K562 (cell line): ENCODE results near the gene NRM. TPM values are rescaled to one million over a fixed set of nuclear protein-coding genes. Genes with fewer than 3 reads are reported as not detected.

Experiments
- ASH1L ChIP-seq: fragments of 450-650 bp; IDR thresholded peaks from 2 replicates; pipeline ENCODE4 v1.6.1; 2018; ENCODE audit warnings: borderline replicate concordance, mild to moderate bottlenecking, low read depth; ENCODE audit not compliant: partially characterized antibody
- CHD4 ChIP-seq: fragments of 200-600 bp; sonication (generic); IDR thresholded peaks from 3 replicates; pipeline ENCODE4 v1.6.1; 2012; ENCODE audit warnings: low read depth, mild to moderate bottlenecking, mixed read lengths, low read length, inconsistent platforms; ENCODE audit not compliant: insufficient read depth, insufficient replicate concordance, poor library complexity, severe bottlenecking
- ELF4 ChIP-seq: fragments of 450-650 bp; formaldehyde crosslinking; IDR thresholded peaks from 2 replicates; pipeline ENCODE4 v1.4.0; 2022; ENCODE audit warnings: missing genetic modification characterization
- EWSR1 ChIP-seq: fragments of 450-650 bp; IDR thresholded peaks from 2 replicates; pipeline ENCODE4 v1.6.1; 2018; ENCODE audit warnings: borderline replicate concordance, mild to moderate bottlenecking, low read depth, moderate library complexity; ENCODE audit not compliant: partially characterized antibody
- HDAC3 ChIP-seq: fragments of 450-650 bp; IDR thresholded peaks from 2 replicates; pipeline ENCODE4 v1.6.1; 2018; ENCODE audit warnings: borderline replicate concordance, mild to moderate bottlenecking, moderate library complexity; ENCODE audit not compliant: partially characterized antibody
- KDM5B ChIP-seq: fragments of 200-600 bp; sonication (generic); IDR thresholded peaks from 2 replicates; pipeline ENCODE4 v1.6.1; 2012; ENCODE audit warnings: low read depth, mild to moderate bottlenecking, moderate library complexity, low read length, control low read depth, inconsistent platforms; ENCODE audit not compliant: insufficient replicate concordance
- L3MBTL2 ChIP-seq: fragments of 450-650 bp; IDR thresholded peaks from 2 replicates; pipeline ENCODE4 v1.6.1; 2016; ENCODE audit warnings: mild to moderate bottlenecking, moderate library complexity
- MECOM ChIP-seq: fragments of 250-450 bp; sonication (Bioruptor Pico); IDR thresholded peaks from 2 replicates; pipeline ENCODE4 v1.8.0; 2022; ENCODE audit warnings: inconsistent platforms
- RB1 ChIP-seq: fragments of 450-650 bp; IDR thresholded peaks from 2 replicates; pipeline ENCODE4 v1.6.1; 2017; ENCODE audit warnings: low read depth, mild to moderate bottlenecking
- TCF3 ChIP-seq: sonication (generic); formaldehyde crosslinking; IDR thresholded peaks from 2 replicates; pipeline ENCODE4 v1.4.0; 2020; ENCODE audit warnings: mild to moderate bottlenecking, missing genetic modification reagents
- YY1 ChIP-seq, 3 experiments: IDR thresholded peaks; 2 replicates each; pipeline ENCODE4 v1.6.1; 2011; ENCODE audit warnings: low read length in 2 of 3, mild to moderate bottlenecking in 2 of 3, moderate library complexity in 2 of 3, borderline replicate concordance in 1 of 3, control low read depth in 1 of 3, low read depth in 1 of 3; ENCODE audit not compliant: insufficient read depth in 3 of 3, insufficient replicate concordance in 2 of 3, control insufficient read depth in 1 of 3, insufficient read length in 1 of 3; ENCODE audit errors: extremely low read depth in 1 of 3
- ZNF121 ChIP-seq: sonication (generic); formaldehyde crosslinking; conservative IDR thresholded peaks from 2 replicates; pipeline ENCODE4 v1.8.0; 2022; ENCODE audit warnings: missing genetic modification reagents
- polyA plus RNA-seq, 8 experiments: library from polyadenylated mRNA; depleted of rRNA in 4 of 8; stranded (reverse) in 5 of 8; unstranded in 3 of 8; fragments of >200 nt; fragmentation: Nextera tagmentation in 2 of 8; fragmentation: Illumina TruSeq in 1 of 8; extraction: Ambion mirVana in 2 of 8; extraction: Trizol in 1 of 8; gene quantifications; 2 replicates each; pipeline versions ENCODE4 v1.2.1 to v1.2.3, GENCODE V29; 2011 to 2014; ENCODE audit warnings: inconsistent platforms in 1 of 8, missing spikeins in 1 of 8
- total RNA-seq, 7 experiments: library from RNA; depleted of rRNA in 6 of 7; stranded (reverse); fragments of >200 nt in 6 of 7; fragmentation: Illumina TruSeq in 2 of 7; extraction: Trizol in 2 of 7; gene quantifications; 2 replicates each; pipeline versions ENCODE4 v1.2.1 to v1.2.3, GENCODE V29; 2011 to 2021; ENCODE audit warnings: low replicate concordance in 1 of 7
- TF ChIP-seq, protein P1 (sequence below): sonication (generic); formaldehyde crosslinking; IDR thresholded peaks from 2 replicates; pipeline ENCODE4 v1.8.0; 2022; ENCODE audit warnings: mild to moderate bottlenecking, missing genetic modification reagents
- TF ChIP-seq, protein P2 (sequence below): fragments of 250-450 bp; sonication (Bioruptor Pico); IDR thresholded peaks from 2 replicates; pipeline ENCODE4 v1.8.0; 2021; ENCODE audit warnings: moderate library complexity, mild to moderate bottlenecking, inconsistent platforms
- TF ChIP-seq, protein P3 (sequence below): fragments of 250-450 bp; sonication (Bioruptor Pico); IDR thresholded peaks from 2 replicates; pipeline ENCODE4 v1.8.0; 2021; ENCODE audit warnings: moderate library complexity, mild to moderate bottlenecking, inconsistent platforms
- TF ChIP-seq, protein P4 (sequence below): sonication (generic); formaldehyde crosslinking; IDR thresholded peaks from 2 replicates; pipeline ENCODE4 v1.8.0; 2023; ENCODE audit warnings: missing genetic modification reagents, mild to moderate bottlenecking, borderline replicate concordance

NRM gene
- total and polyA plus RNA-seq, 9 of the 15 experiments (the other 6 are each of a cell fraction or from before 2014, with no cell fraction given) = 9.7 to 58.2 (median 18.1) TPM

DNA sequence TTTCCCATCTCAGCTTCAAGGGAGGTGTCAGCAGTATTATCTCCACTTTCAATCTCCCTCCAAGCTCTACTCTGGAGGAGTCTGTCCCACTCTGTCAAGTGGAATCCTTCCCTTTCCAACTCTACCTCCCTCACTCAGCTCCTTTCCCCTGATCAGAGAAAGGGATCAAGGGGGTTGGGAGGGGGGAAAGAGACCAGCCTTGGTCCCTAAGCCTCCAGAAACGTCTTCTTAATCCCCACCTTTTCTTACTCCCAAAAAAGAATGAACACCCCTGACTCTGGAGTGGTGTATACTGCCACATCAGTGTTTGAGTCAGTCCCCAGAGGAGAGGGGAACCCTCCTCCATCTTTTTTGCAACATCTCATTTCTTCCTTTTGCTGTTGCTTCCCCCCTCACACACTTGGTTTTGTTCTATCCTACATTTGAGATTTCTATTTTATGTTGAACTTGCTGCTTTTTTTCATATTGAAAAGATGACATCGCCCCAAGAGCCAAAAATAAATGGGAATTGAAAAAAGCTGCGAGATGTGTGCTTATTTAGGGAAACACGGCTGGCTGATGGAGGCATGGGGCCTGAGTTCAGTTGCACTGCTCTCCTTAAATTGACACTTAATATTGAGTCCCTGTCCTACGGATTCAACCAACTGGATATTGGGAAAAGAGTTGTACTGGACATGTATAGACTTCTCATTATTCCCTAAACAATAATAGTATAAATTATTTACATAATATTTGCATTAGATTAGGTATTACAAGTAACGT, 34.3 kb upstream of the NRM start (continued):
- TF ChIP-seq, protein P1, sequence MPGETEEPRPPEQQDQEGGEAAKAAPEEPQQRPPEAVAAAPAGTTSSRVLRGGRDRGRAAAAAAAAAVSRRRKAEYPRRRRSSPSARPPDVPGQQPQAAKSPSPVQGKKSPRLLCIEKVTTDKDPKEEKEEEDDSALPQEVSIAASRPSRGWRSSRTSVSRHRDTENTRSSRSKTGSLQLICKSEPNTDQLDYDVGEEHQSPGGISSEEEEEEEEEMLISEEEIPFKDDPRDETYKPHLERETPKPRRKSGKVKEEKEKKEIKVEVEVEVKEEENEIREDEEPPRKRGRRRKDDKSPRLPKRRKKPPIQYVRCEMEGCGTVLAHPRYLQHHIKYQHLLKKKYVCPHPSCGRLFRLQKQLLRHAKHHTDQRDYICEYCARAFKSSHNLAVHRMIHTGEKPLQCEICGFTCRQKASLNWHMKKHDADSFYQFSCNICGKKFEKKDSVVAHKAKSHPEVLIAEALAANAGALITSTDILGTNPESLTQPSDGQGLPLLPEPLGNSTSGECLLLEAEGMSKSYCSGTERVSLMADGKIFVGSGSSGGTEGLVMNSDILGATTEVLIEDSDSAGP = no peak
- TF ChIP-seq CHD4 (no peak), L3MBTL2 (peak; percentile 24; the same call in 1 of the 2 replicates), YY1 (IDR thresholded peaks at IDR 0.05; ENCODE audit: borderline replicate concordance in 1 of 3, control insufficient read depth in 1 of 3, extremely low read depth in 1 of 3, insufficient read depth in 3 of 3, insufficient read length in 1 of 3, insufficient replicate concordance in 2 of 3, low read depth in 1 of 3, low read length in 2 of 3) (no peak), ASH1L (no peak), MECOM (CRISPR knock-in tag) (no peak), RB1 (no peak), ZNF121 (CRISPR knock-in tag) (no peak), KDM5B (peak; percentile 35), ELF4 (CRISPR knock-in tag) (peak; percentile 77; the same call in 1 of the 2 replicates), EWSR1 (peak; percentile 53), HDAC3 (peak; percentile 30), TCF3 (CRISPR knock-in tag) (no peak)
- TF ChIP-seq, protein P2, sequence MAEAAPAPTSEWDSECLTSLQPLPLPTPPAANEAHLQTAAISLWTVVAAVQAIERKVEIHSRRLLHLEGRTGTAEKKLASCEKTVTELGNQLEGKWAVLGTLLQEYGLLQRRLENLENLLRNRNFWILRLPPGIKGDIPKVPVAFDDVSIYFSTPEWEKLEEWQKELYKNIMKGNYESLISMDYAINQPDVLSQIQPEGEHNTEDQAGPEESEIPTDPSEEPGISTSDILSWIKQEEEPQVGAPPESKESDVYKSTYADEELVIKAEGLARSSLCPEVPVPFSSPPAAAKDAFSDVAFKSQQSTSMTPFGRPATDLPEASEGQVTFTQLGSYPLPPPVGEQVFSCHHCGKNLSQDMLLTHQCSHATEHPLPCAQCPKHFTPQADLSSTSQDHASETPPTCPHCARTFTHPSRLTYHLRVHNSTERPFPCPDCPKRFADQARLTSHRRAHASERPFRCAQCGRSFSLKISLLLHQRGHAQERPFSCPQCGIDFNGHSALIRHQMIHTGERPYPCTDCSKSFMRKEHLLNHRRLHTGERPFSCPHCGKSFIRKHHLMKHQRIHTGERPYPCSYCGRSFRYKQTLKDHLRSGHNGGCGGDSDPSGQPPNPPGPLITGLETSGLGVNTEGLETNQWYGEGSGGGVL (CRISPR knock-in tag) = no peak
- TF ChIP-seq, protein P3, sequence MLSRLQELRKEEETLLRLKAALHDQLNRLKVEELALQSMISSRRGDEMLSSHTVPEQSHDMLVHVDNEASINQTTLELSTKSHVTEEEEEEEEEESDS (CRISPR knock-in tag) = no peak
- TF ChIP-seq, protein P4, sequence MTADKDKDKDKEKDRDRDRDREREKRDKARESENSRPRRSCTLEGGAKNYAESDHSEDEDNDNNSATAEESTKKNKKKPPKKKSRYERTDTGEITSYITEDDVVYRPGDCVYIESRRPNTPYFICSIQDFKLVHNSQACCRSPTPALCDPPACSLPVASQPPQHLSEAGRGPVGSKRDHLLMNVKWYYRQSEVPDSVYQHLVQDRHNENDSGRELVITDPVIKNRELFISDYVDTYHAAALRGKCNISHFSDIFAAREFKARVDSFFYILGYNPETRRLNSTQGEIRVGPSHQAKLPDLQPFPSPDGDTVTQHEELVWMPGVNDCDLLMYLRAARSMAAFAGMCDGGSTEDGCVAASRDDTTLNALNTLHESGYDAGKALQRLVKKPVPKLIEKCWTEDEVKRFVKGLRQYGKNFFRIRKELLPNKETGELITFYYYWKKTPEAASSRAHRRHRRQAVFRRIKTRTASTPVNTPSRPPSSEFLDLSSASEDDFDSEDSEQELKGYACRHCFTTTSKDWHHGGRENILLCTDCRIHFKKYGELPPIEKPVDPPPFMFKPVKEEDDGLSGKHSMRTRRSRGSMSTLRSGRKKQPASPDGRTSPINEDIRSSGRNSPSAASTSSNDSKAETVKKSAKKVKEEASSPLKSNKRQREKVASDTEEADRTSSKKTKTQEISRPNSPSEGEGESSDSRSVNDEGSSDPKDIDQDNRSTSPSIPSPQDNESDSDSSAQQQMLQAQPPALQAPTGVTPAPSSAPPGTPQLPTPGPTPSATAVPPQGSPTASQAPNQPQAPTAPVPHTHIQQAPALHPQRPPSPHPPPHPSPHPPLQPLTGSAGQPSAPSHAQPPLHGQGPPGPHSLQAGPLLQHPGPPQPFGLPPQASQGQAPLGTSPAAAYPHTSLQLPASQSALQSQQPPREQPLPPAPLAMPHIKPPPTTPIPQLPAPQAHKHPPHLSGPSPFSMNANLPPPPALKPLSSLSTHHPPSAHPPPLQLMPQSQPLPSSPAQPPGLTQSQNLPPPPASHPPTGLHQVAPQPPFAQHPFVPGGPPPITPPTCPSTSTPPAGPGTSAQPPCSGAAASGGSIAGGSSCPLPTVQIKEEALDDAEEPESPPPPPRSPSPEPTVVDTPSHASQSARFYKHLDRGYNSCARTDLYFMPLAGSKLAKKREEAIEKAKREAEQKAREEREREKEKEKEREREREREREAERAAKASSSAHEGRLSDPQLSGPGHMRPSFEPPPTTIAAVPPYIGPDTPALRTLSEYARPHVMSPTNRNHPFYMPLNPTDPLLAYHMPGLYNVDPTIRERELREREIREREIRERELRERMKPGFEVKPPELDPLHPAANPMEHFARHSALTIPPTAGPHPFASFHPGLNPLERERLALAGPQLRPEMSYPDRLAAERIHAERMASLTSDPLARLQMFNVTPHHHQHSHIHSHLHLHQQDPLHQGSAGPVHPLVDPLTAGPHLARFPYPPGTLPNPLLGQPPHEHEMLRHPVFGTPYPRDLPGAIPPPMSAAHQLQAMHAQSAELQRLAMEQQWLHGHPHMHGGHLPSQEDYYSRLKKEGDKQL (CRISPR knock-in tag) = no peak
